Measurements from ENCODE around the gene UGT1A10. TPM values are rescaled to one million over a fixed set of nuclear protein-coding genes. Genes with fewer than 3 reads are reported as not detected.

The UGT1A10 gene
- total RNA-seq, 2 donors from 2014 or later, result not detected

DNA sequence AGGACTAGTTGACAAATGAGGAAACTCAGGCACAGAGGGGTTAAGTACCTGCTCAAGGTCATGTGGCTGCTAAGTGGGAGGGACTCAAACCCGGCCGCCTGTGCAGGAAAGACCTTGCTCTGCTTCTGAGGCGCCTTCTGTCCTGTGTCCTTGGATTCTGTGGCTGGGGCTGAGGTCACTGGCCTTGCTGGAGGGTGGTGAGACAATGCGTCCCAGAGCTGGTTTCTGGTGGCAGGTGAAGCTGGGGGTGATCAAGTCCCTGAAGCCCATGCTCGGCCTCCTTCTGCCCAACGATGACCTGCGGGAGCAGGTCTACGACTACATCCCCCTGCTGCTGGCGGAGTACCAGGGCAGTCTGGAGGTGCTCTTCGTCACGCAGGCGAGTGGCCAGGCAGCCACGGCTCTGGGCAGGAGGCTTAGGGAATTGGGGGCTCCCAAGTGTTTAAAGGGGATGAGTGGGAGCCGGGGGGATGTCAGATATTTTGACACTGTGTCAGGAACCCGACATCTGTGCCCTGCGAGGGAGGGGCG is 157.9 kb downstream of the UGT1A10 start:
- DNase-seq (ENCODE audit: low spot score), result no peak
- intact Hi-C loops (cut with DNase I), result loop anchor here in 1 of 2 donors (5.0 kb wide), 1 partner anchor 283 kb away; no protein-coding TSS in a partner anchor

DNA sequence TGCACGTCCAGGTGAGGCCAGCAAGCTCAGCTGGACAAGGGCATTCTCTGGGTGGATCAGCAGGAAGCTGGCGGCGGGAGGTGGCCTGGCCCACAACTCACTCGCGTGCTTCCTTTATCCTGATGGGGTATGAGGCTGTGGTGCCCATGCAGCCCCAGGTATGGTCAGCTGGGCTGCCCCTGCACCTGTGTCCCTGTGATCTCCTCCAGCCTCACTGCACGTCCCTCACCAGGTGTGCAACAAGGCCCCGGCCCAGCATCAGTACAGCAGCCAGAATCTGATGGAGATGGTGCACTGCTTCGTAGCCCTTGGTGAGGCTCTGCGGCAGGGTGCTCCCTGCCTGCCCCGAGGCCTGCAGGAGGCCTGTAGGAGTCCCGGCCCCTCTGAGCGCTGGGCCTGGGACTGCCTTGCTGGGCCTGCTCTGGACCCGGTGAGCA is 159.5 kb downstream of the UGT1A10 start:
- DNase-seq (ENCODE audit: low spot score), result peak; percentile 67
- intact Hi-C loops (cut with DNase I), result no loop called here

DNA sequence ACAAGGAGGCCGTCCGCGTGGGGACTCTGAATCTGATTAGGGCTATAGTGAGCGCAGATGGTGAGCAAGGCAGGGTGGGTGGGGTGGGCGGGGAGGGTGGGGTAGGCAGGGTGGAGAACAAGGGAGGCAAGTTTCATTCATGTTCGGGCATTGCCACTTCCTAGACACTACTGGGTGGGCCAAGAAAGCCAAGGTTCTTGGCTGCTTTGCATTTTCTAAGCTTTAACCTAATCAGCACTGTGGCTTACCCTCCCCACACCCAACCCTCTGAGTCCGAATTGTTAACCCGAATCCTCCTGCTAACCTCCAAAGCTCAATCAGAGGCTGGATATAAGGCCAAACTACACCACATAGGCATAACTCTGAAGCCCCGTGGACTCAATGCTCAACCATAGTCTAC is 160.0 kb downstream of the UGT1A10 start:
- DNase-seq (ENCODE audit: low spot score), result no peak
- intact Hi-C loops (cut with DNase I), result no loop called here

DNA sequence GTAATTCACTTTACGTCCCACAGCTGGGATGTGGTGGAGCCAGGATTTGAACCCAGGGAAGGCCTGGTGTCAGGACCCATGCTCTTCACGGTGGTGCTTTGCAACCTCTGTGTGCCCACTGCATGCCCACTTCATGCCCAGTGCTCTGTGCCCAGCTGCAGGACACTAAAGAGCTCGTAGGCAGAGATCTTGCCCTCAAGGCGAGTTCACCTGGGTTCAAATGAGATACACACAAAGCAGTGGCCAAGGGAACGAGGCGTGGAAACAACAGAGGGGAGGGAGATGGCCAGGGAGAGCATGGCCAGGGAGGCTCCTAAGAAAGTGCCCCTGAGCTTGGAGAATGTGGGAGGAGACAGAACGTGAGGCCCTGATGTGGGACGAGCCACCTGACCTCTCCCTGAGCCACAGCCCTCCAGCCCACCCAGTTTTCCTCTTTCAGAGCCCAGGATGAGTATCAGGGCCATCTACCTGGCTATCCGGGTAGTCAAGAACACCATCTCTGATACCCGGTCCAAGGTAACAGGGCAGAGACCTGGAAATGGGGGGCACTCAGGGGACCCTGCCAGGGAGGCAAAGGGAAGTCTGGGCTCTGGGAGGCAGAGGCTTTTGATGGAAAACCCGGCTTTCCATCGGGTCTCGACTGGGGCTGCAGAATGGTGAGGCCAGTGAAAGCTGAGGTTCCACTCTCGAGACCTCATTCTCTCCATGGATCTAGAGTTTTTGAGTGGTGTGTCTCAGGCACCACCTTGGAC is 162.3 kb downstream of the UGT1A10 start:
- intact Hi-C loops (cut with DNase I), result no loop called here
- DNase-seq (ENCODE audit: low spot score), result peak; percentile 62

DNA sequence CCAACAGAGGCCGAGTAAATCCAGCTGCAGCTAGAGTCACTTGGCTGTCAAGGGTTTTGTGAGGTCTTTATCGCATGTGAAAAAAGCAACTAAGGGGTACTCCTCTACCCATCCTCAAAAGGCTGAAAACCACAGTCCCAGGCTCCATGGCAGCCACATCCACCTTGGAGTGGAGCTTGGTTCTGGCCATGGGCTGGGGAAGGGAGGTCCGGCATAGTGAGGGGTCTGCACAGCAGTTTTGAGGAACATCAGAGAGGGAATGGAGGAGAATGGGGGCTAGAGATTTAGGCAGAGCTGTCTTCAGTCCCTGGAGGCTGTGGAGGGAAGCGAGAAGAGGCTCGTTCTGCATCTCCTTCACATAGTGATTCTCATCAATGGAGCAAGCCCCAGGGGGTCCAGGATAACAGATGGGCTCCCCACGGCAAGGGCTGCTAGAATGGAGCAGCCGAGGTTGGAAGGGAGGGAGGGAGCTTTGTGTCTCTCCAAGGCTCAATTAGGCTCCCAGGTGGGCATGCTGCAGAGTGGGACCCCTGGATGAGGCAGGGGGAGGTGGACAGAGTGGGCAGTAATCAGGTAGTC is 162.9 kb downstream of the UGT1A10 start:
- intact Hi-C loops (cut with DNase I), result no loop called here
- no peak for DNase-seq (ENCODE audit: low spot score)

DNA sequence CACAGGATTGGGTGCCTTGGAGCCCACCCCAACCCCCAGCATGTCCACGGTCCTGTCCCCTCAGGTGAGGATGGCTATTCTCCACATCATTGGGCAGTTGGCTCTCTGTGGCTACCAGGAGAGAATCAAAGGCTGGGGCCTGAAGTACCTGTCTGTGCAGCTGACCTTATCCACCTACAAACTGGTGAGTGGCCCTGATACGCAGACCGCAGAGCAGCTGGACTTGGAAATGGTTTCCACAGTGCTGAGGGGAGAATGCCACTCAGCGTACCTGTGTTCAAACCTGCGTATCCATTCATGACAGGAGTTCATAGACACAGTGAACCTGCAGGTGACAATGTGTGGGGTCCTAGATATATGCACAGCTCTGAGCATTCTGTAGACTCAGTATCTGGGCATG is 163.5 kb downstream of the UGT1A10 start:
- DNase-seq (ENCODE audit: low spot score), result peak; percentile 42
- intact Hi-C loops (cut with DNase I), result loop anchor here in 1 of 2 donors (10.0 kb wide), 1 partner anchor 155 kb away; no protein-coding TSS in a partner anchor

DNA sequence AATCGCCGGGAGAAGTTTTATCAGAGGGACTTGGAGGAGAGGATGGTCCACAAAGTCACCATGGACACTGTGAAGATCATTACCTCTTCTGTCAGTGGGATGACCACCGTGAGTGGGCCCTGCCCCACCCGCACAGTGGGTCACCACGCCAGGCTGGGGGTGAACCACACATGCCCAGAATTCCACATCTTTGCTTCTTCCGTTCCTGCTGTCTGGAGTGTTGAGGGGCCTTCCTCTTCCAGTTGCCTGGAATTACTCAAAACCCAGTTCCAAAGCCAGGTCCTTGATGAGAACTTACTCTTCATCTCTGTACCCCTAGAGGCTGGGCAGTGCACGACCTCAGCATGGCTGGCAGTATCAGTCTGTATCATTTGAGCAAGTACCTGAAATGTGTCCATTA is 164.0 kb downstream of the UGT1A10 start:
- DNase-seq (ENCODE audit: low spot score), result no peak
- intact Hi-C loops (cut with DNase I), result loop anchor here in 1 of 2 donors (10.0 kb wide), 1 partner anchor 155 kb away; no protein-coding TSS in a partner anchor

DNA sequence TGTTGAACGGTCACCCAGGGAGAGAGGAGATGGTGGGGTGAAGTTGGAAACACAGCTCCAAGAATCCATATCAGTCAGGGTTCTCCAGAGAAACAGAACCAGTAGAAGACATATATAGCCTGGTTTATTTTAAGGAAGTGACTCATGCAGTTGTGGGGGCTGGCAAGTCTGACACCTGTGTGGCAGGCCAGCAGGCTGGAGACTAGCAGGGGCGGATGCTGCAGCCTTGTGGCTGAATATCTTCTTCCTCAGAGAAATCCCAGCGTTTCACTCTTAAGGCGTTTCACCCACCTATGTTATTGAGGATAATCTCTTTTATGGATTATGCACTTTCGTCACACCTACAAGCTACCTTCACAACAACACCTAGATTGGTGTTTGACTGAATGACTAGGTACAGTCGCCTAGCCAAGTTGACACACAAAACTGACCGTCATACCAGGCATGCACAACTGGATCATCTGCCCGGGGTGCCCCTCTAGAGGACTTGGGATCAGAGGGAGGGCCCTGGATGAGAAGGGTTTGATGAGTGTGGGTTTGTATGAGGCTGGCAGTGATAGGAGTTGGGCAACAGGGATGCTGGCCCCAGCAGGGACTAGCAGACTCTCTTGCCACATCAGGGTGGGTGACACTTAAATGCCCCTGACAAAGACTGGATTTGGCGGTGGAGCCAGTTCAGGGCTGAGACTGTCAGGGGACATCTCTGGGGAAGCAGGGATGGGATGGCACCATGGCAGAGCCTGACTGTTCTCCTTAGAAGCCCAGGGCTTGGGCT is 165.3 kb downstream of the UGT1A10 start:
- DNase-seq (ENCODE audit: low spot score), result no peak
- intact Hi-C loops (cut with DNase I), result loop anchor here in 1 of 2 donors (10.0 kb wide), 1 partner anchor 157 kb away; no protein-coding TSS in a partner anchor

DNA sequence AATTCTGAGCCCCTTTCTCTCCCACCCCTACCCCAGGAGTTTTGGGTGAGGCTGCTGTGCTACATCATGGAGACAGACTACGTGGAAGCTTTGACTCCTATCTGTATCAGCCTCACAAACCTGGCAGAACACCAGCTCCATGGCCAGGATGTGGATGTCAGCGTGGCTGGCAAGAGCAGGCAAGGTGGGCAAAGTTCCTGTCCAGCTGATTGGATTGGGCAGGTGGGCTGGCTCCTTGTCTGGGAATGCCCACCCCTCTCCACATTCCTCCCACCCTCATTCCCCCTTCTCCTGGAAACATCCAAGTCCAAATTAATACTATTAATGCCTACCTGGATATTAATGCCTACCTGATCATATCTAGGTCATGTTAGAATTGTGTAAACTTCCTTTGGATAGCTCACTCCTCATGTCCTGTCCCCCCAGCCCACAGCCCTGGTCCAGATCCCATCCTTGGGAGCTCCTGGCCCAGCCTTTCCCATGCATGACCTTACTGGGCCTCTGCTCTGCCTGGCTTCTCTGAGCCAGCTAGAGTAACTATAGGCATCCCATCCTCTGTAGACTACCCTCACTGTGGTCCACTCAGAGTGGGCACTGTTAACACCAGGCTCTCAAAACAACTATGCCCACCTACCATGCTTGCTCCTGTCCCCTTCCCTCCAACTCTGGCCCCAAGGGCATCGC is 166.0 kb downstream of the UGT1A10 start:
- DNase-seq (ENCODE audit: low spot score), result peak; percentile 72
- intact Hi-C loops (cut with DNase I), result loop anchor here in 1 of 2 donors (10.0 kb wide), 1 partner anchor 157 kb away; no protein-coding TSS in a partner anchor

DNA sequence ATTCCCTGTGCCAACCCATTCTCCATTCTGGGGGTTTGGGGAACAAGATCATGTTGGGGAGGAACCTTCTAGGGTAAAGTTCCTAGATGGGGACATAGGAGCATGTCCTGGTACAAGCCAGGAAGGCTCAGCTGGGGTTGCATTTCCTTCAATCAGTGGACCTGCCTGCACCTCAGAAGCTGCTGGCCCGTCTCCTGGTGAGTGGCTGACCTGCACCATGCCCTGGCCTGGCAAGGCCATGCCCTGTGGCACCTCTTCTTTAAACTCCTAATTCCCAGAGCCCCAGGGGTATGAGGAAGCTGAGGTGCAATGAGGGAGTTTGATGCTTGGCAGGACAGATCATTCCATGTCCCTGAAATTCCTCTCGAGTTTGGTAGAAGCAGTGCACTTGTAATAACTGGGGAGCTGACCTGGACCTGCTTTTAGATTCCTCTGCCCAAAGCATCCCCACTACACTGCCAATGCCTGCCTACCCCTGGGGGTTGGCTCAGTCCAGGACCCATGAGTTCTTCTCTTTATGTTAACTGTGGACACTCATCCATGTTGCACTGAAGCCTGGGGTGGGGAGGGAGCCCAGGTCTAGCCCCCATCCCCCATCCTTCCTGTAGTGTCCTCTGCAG is 167.2 kb downstream of the UGT1A10 start:
- intact Hi-C loops (cut with DNase I), result loop anchor here in 1 of 2 donors (10.0 kb wide), 1 partner anchor 159 kb away; no protein-coding TSS in a partner anchor
- no peak for DNase-seq (ENCODE audit: low spot score)

DNA sequence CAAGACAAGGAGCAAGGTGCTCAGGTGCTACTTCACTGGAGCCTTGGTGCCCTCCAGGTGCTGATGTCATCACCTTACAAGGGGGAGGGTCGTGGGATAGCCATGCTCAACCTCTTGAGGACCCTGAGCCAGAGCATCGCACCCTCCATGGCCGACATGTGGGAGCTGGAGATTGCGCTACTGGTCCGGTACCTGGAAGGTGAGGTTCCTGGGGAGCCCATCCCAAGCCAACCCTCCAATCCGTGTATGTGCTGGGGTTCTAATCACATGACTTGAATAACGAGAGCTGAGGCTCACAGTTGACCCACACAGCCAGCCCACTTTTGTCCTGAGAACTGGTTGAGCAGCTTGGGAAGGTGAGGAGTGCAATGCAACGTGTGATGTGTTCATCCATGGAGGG is 167.7 kb downstream of the UGT1A10 start:
- intact Hi-C loops (cut with DNase I), result loop anchor here in 1 of 2 donors (10.0 kb wide), 1 partner anchor 159 kb away; no protein-coding TSS in a partner anchor
- DNase-seq (ENCODE audit: low spot score), result peak; percentile 56

DNA sequence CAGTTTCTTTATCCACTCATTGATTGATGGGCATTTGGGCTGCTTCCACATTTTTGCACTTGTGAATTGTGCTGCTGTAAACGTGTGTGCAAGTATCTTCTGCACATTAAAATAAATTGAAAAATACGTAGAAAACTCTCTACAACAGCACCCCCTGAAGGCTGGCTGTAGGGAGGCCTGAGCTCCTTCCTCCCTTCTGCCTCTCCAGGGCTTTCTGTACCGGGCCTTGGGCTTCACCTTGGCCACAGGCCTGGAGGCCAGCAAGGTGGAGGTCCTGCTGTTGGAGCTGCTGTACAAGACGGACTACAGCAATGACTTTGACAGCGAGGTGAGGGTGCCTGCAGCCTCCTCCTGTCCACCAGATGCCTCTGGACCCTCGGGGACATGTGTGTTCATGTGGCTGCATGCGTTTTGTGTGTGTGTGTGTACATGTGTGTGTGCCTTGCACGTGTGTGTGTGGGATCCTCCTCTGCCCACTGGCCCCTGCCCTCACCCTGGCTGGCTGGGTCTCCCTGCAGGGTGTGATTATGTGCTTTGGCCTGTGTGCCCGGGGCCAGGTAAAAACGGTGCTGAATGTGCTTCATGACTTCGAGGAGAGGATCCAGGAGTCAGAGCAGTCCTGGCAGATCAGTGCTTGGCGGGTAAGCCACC is 171.1 kb downstream of the UGT1A10 start:
- intact Hi-C loops (cut with DNase I), result loop anchor here in 1 of 2 donors (10.0 kb wide), 1 partner anchor 163 kb away; no protein-coding TSS in a partner anchor
- peak; percentile 53 for DNase-seq (ENCODE audit: low spot score)

DNA sequence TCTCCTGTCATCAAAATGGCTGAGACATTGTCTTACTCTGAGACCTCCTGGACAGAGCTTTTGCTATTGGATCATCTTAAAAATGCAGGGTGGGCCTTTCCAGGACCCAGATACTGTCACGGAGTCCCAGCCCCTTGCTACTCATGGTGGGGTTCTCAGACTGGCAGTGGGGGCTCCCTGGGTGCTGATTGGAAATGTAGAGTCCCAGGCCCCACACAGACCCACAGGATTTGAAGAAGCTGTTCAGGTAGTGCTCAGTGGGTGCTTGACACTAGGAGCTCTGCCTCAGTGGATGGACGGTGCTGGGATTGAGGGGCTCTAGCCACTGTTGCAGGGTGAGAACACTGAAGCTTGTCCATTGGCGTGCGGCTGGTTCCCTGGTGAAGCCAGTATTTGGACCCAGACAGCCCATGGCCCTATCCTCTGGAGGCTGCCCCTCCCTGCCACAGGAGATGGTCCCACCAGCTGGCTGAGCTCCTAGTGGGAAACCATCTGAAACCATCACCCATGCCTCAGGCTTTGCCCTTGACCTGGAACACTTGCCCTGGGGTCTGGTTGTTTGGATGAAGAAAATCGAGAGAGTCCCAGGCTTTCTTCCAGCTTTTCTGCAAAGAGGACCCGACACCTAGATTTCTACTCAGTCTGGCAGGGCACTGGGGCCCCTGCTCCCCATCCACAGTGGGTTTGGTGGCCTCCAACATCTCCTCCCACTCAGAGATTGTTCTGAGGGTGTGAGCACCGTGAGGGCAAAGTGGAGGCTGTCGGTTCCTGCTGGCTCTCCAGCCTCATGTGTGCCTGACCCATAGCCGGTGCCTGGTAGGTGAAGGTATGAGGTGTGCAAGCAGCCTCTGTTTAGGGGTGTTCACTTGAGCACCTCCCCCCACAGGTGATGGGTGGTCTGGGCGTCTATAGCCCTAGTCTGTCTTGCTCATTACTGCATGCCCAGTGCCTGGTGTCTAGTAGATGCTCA is 172.0 kb downstream of the UGT1A10 start:
- intact Hi-C loops (cut with DNase I), result loop anchor here in 1 of 2 donors (10.0 kb wide), 1 partner anchor 163 kb away; no protein-coding TSS in a partner anchor

DNA sequence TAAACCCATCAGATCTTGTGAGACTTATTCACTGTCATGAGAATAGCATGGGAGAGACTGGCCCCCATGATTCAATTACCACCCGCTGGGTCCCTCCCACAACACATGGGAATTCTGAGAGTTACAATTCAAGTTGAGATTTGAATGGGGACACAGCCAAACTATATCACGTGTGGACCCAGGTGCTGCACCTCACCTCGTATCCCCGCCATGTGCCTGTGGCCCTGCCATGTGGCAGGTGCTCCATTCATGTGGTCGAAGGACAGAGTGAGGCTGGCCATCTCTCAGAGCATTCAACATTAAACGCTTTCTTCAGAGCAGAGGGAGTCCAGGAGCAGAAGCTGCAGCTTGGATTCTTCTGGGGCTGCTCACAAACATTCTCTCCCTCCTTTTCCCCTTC is 174.1 kb downstream of the UGT1A10 start:
- intact Hi-C loops (cut with DNase I), result no loop called here
- DNase-seq (ENCODE audit: low spot score), result peak; percentile 25

More for the DNA sequence above, 172.0 kb downstream of the UGT1A10 start:
- peak; percentile 64 for DNase-seq (ENCODE audit: low spot score)

DNA sequence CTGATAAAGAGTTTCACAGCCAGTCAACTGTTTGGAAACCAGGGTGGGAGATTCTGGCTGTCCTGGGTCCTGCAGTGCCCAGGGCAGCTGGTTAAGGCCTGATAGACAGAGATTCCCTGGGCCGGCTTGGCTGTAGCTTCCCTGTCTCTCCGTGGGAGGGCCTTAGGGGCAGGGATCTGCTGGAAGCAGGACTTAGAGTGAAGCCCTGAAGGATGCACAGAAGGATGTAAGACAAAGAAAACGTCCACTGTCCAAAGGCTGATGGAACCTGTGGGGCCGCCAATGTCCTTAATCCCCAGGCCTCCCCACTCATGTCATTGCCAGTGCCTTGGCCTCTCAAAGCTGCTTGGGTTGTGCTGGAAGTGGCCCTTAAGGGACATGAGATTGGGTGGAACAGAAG is 174.8 kb downstream of the UGT1A10 start:
- peak; percentile 26 for DNase-seq (ENCODE audit: low spot score)
- intact Hi-C loops (cut with DNase I), result no loop called here

DNA sequence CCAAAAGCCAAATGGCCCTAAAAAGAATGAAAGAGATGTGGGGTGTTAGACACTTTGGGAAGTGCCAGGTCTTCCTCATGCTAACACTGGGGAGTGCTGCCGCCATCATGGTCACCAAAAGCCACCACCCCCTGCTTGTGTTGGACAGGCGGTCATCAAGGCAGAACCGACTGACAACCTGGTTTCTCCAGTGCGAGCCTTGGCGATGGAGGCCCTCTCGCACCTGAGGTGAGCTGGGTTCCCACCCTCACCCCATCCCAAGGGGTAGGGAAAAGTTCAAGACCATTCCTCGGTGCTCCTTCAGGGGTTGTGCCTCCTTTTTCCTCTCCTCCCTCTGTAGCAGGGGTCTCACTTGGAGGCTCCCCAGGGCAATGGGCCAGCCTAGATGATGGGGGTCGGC is 175.5 kb downstream of the UGT1A10 start:
- peak; percentile 53 for DNase-seq (ENCODE audit: low spot score)
- intact Hi-C loops (cut with DNase I), result no loop called here
